ENCODE results near the gene BHLHE41. TPM values are rescaled to one million over a fixed set of nuclear protein-coding genes. Genes with fewer than 3 reads are reported as not detected.

BHLHE41 gene
- total RNA-seq, 1 experiment from 2014 or later, result 44.1 TPM

GRCh38 chr12:26133521-26133920, 8.7 kb upstream of the BHLHE41 start:
- no peak overlapping the region for H3K4me3 Mint-ChIP-seq (ENCODE audit: low read depth, unreplicated experiment)
- H3K36me3 Mint-ChIP-seq (ENCODE audit: insufficient read depth, unreplicated experiment), result no peaks in the 10 kb centered on the region
- no peak for TF ChIP-seq CTCF (IDR thresholded peaks at IDR 0.05; ENCODE audit: unreplicated experiment)
- intact Hi-C loops (cut with micrococcal nuclease; ENCODE audit: unreplicated experiment), result no loop called here
- H3K27me3 Mint-ChIP-seq (ENCODE audit: unreplicated experiment), result peaks cover 1% of the 10 kb centered on the region
- H3K27ac Mint-ChIP-seq (ENCODE audit: unreplicated experiment), result no peak overlapping the region
- BruUV-seq (replicated peaks), result no TSS peak
- H3K4me1 Mint-ChIP-seq (ENCODE audit: low read depth, unreplicated experiment), result peaks cover 16% of the 10 kb centered on the region
- H3K9me3 Mint-ChIP-seq (ENCODE audit: low read depth, unreplicated experiment), result no peaks in the 10 kb centered on the region
- DNase-seq, result no peak
- CTCF ChIA-PET, result interaction anchor here (0.6 kb wide), 1 partner anchor 10 kb away, joined by 3 read pairs; no protein-coding TSS in a partner anchor

GRCh38 chr12:26132866-26133265, 8.0 kb upstream of the BHLHE41 start:
- CTCF ChIA-PET, result no interaction called here
- Mint-ChIP-seq H3K4me1 (ENCODE audit: low read depth, unreplicated experiment) (peaks cover 22% of the 10 kb centered on the region), H3K4me3 (ENCODE audit: low read depth, unreplicated experiment) (no peak overlapping the region), H3K9me3 (ENCODE audit: low read depth, unreplicated experiment) (no peaks in the 10 kb centered on the region), H3K27ac (ENCODE audit: unreplicated experiment) (no peak overlapping the region), H3K27me3 (ENCODE audit: unreplicated experiment) (peaks cover 8% of the 10 kb centered on the region), H3K36me3 (ENCODE audit: insufficient read depth, unreplicated experiment) (no peaks in the 10 kb centered on the region)
- no peak for DNase-seq
- intact Hi-C loops (cut with micrococcal nuclease; ENCODE audit: unreplicated experiment), result no loop called here
- no TSS peak for BruUV-seq (replicated peaks)
- no peak for TF ChIP-seq CTCF (IDR thresholded peaks at IDR 0.05; ENCODE audit: unreplicated experiment)

- no TSS peak for BruUV-seq (replicated peaks)
- H3K4me3 Mint-ChIP-seq (ENCODE audit: low read depth, unreplicated experiment), result no peak overlapping the region
- no peak for DNase-seq
- H3K27me3 Mint-ChIP-seq (ENCODE audit: unreplicated experiment), result peaks cover 17% of the 10 kb centered on the region
- no peak overlapping the region for H3K27ac Mint-ChIP-seq (ENCODE audit: unreplicated experiment)
- H3K36me3 Mint-ChIP-seq (ENCODE audit: insufficient read depth, unreplicated experiment), result peaks cover 5% of the 10 kb centered on the region
- CTCF ChIA-PET, result no interaction called here
- H3K9me3 Mint-ChIP-seq (ENCODE audit: low read depth, unreplicated experiment), result no peaks in the 10 kb centered on the region
- no peak for TF ChIP-seq CTCF (IDR thresholded peaks at IDR 0.05; ENCODE audit: unreplicated experiment)
- H3K4me1 Mint-ChIP-seq (ENCODE audit: low read depth, unreplicated experiment), result peaks cover 31% of the 10 kb centered on the region
- intact Hi-C loops (cut with micrococcal nuclease; ENCODE audit: unreplicated experiment), result no loop called here
Measured at GRCh38 chr12:26131936-26132335, 7.1 kb upstream of the BHLHE41 start.

GRCh38 chr12:26130728-26131127, 5.9 kb upstream of the BHLHE41 start:
- CTCF ChIA-PET, result interaction anchor here (1.0 kb wide), 1 partner anchor 11 kb away, joined by 3 read pairs; no protein-coding TSS in a partner anchor
- no TSS peak for BruUV-seq (replicated peaks)
- H3K4me3 Mint-ChIP-seq (ENCODE audit: low read depth, unreplicated experiment), result no peak overlapping the region
- H3K27me3 Mint-ChIP-seq (ENCODE audit: unreplicated experiment), result peaks cover 18% of the 10 kb centered on the region
- no peak overlapping the region for H3K27ac Mint-ChIP-seq (ENCODE audit: unreplicated experiment)
- no peaks in the 10 kb centered on the region for H3K9me3 Mint-ChIP-seq (ENCODE audit: low read depth, unreplicated experiment)
- H3K4me1 Mint-ChIP-seq (ENCODE audit: low read depth, unreplicated experiment), result peaks cover 33% of the 10 kb centered on the region
- no peak for TF ChIP-seq CTCF (IDR thresholded peaks at IDR 0.05; ENCODE audit: unreplicated experiment)
- intact Hi-C loops (cut with micrococcal nuclease; ENCODE audit: unreplicated experiment), result no loop called here
- DNase-seq, result no peak
- H3K36me3 Mint-ChIP-seq (ENCODE audit: insufficient read depth, unreplicated experiment), result peaks cover 16% of the 10 kb centered on the region

All from Calu3 (cell line).